ENCODE results near the gene PCED1B. TPM values are rescaled to one million over a fixed set of nuclear protein-coding genes. Genes with fewer than 3 reads are reported as not detected.
"Not testable (repeated sequence)": the region's sequence is repeated elsewhere in the genome, so short reads cannot be mapped to it uniquely, and the experiment has no call there.

PCED1B gene
- total and polyA plus RNA-seq, 2 donors from 2014 or later = 2.8 to 9.2 TPM

DNA sequence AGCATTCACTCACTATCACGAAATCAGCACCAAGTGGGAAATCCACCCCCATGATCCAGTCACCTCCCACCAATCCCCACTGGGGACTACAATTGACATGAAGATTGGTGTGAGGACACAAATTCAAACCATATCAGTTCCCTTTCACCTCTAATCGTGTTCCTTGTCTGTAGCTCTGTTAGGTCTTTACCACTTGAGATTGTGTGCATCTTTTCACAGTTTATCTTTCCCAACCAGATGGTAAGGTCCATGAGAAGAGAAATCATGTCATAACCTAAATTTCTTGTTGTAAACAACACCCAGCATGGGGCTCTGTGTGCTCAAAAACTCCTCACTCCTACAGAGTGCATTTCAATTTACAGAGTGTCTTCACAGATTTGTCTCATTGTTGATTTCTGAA is 27.1 kb upstream of the PCED1B start:
- H3K36me3 ChIP-seq (ENCODE audit: control insufficient read depth in 2 of 3, insufficient read depth in 3 of 3, low read length in 3 of 3) = no peaks in the 10 kb centered on the region
- no peaks in the 10 kb centered on the region for H3K4me1 ChIP-seq (ENCODE audit: control insufficient read depth in 2 of 3, insufficient read depth in 2 of 3, low read depth in 1 of 3, low read length in 3 of 3)
- no peak overlapping the region for H3K9ac ChIP-seq (ENCODE audit: low read length in 3 of 3)
- H3K9me3 ChIP-seq (ENCODE audit: control insufficient read depth in 2 of 3, insufficient read depth in 1 of 3, low read length in 3 of 3) = peaks cover 0 to 5% (median 0%) of the 10 kb centered on the region in 3 donors
- H3K4me3 ChIP-seq (ENCODE audit: low read length in 3 of 3) = no peak overlapping the region
- H3K27me3 ChIP-seq (ENCODE audit: control insufficient read depth, insufficient read depth, low read length) = no peaks in the 10 kb centered on the region
- DNase-seq = no peak
- FAIRE-seq = no peak
- intact Hi-C loops (cut with DNase I) = no loop called here
- no peak overlapping the region for H3K27ac ChIP-seq (ENCODE audit: low read depth in 2 of 2, low read length in 2 of 2)
- TF ChIP-seq, protein P1, sequence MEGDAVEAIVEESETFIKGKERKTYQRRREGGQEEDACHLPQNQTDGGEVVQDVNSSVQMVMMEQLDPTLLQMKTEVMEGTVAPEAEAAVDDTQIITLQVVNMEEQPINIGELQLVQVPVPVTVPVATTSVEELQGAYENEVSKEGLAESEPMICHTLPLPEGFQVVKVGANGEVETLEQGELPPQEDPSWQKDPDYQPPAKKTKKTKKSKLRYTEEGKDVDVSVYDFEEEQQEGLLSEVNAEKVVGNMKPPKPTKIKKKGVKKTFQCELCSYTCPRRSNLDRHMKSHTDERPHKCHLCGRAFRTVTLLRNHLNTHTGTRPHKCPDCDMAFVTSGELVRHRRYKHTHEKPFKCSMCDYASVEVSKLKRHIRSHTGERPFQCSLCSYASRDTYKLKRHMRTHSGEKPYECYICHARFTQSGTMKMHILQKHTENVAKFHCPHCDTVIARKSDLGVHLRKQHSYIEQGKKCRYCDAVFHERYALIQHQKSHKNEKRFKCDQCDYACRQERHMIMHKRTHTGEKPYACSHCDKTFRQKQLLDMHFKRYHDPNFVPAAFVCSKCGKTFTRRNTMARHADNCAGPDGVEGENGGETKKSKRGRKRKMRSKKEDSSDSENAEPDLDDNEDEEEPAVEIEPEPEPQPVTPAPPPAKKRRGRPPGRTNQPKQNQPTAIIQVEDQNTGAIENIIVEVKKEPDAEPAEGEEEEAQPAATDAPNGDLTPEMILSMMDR (IDR thresholded peaks at IDR 0.05; ENCODE audit: borderline replicate concordance, extremely low read depth, insufficient read depth) = no peak

- no peak for DNase-seq
- H3K9ac ChIP-seq (ENCODE audit: low read length in 3 of 3) = no peak overlapping the region
- TF ChIP-seq, protein P1 (IDR thresholded peaks at IDR 0.05; ENCODE audit: borderline replicate concordance, extremely low read depth, insufficient read depth) = no peak
- H3K27ac ChIP-seq (ENCODE audit: low read depth in 2 of 2, low read length in 2 of 2) = no peak overlapping the region
- no peaks in the 10 kb centered on the region for H3K4me1 ChIP-seq (ENCODE audit: control insufficient read depth in 2 of 3, insufficient read depth in 2 of 3, low read depth in 1 of 3, low read length in 3 of 3)
- H3K9me3 ChIP-seq (ENCODE audit: control insufficient read depth in 2 of 3, insufficient read depth in 1 of 3, low read length in 3 of 3) = peaks cover 0 to 5% (median 0%) of the 10 kb centered on the region in 3 donors
- H3K36me3 ChIP-seq (ENCODE audit: control insufficient read depth in 2 of 3, insufficient read depth in 3 of 3, low read length in 3 of 3) = no peaks in the 10 kb centered on the region
- no peak for FAIRE-seq
- intact Hi-C loops (cut with DNase I) = no loop called here
- no peaks in the 10 kb centered on the region for H3K27me3 ChIP-seq (ENCODE audit: control insufficient read depth, insufficient read depth, low read length)
- H3K4me3 ChIP-seq (ENCODE audit: low read length in 3 of 3) = no peak overlapping the region
Observed at GRCh38 chr12:47053961-47054360, 25.5 kb upstream of the PCED1B start.

DNA sequence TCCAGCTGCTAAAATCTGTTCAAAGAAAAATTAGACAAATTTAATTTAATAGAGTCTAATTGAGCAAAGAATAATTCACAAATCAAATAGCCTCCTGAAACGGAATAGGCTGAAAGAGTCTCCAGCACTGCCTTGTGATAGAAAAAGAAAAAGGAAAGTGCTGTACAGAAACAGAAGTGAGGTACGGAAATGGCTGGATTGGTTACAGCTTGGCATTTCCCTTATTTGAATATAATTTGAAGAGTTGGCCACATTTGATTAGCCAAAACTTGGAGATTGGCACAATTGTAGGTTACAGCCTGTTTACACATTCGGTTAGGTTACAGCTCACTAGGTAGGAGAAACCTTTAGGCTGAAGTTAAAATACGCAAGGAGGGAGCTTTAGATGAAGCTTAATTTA is 24.8 kb upstream of the PCED1B start:
- no peak for FAIRE-seq
- H3K9me3 ChIP-seq (ENCODE audit: control insufficient read depth in 2 of 3, insufficient read depth in 1 of 3, low read length in 3 of 3) = peaks cover 0 to 5% (median 0%) of the 10 kb centered on the region in 3 donors
- intact Hi-C loops (cut with DNase I) = no loop called here
- DNase-seq = no peak
- TF ChIP-seq, protein P1 (IDR thresholded peaks at IDR 0.05; ENCODE audit: borderline replicate concordance, extremely low read depth, insufficient read depth) = no peak
- no peak overlapping the region for H3K4me3 ChIP-seq (ENCODE audit: low read length in 3 of 3)
- H3K27ac ChIP-seq (ENCODE audit: low read depth in 2 of 2, low read length in 2 of 2) = no peak overlapping the region
- H3K9ac ChIP-seq (ENCODE audit: low read length in 3 of 3) = no peak overlapping the region
- no peaks in the 10 kb centered on the region for H3K4me1 ChIP-seq (ENCODE audit: control insufficient read depth in 2 of 3, insufficient read depth in 2 of 3, low read depth in 1 of 3, low read length in 3 of 3)
- no peaks in the 10 kb centered on the region for H3K27me3 ChIP-seq (ENCODE audit: control insufficient read depth, insufficient read depth, low read length)
- H3K36me3 ChIP-seq (ENCODE audit: control insufficient read depth in 2 of 3, insufficient read depth in 3 of 3, low read length in 3 of 3) = no peaks in the 10 kb centered on the region

DNA sequence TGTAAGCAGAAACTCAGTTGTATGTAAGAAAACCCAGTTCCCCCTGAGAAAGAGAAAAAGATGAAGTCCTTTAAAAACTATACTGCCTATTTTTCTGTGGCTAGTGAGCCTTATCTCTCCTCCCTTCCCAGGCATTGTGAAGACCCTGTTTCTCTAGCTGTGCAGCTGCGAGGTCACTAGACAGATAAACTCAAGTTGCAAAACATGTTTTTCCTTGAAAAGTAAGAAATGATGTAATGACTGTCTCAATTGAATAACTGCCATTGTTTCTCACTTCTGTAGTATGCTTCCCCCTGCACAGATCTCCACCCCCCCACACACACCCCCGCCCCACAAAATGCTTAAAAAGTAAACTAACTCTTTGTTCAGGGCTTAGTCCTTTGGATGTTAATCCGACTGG is 23.6 kb upstream of the PCED1B start:
- DNase-seq; intact Hi-C loops (cut with DNase I): not testable (repeated sequence)

GRCh38 chr12:47056944-47057343 is 22.5 kb upstream of the PCED1B start:
- FAIRE-seq; H3K36me3 ChIP-seq (ENCODE audit: control insufficient read depth in 2 of 3, insufficient read depth in 3 of 3, low read length in 3 of 3); H3K4me3 ChIP-seq (ENCODE audit: low read length in 3 of 3); H3K27ac ChIP-seq (ENCODE audit: low read depth in 2 of 2, low read length in 2 of 2); DNase-seq; intact Hi-C loops (cut with DNase I); H3K9me3 ChIP-seq (ENCODE audit: control insufficient read depth in 2 of 3, insufficient read depth in 1 of 3, low read length in 3 of 3); H3K27me3 ChIP-seq (ENCODE audit: control insufficient read depth, insufficient read depth, low read length); H3K9ac ChIP-seq (ENCODE audit: low read length in 3 of 3); H3K4me1 ChIP-seq (ENCODE audit: control insufficient read depth in 2 of 3, insufficient read depth in 2 of 3, low read depth in 1 of 3, low read length in 3 of 3): not testable (repeated sequence)

More for the DNA sequence above, 23.6 kb upstream of the PCED1B start:
- H3K36me3 ChIP-seq (ENCODE audit: control insufficient read depth in 2 of 3, insufficient read depth in 3 of 3, low read length in 3 of 3); H3K9ac ChIP-seq (ENCODE audit: low read length in 3 of 3); H3K9me3 ChIP-seq (ENCODE audit: control insufficient read depth in 2 of 3, insufficient read depth in 1 of 3, low read length in 3 of 3); H3K4me3 ChIP-seq (ENCODE audit: low read length in 3 of 3); H3K27ac ChIP-seq (ENCODE audit: low read depth in 2 of 2, low read length in 2 of 2); H3K27me3 ChIP-seq (ENCODE audit: control insufficient read depth, insufficient read depth, low read length); H3K4me1 ChIP-seq (ENCODE audit: control insufficient read depth in 2 of 3, insufficient read depth in 2 of 3, low read depth in 1 of 3, low read length in 3 of 3); FAIRE-seq: not testable (repeated sequence)

DNA sequence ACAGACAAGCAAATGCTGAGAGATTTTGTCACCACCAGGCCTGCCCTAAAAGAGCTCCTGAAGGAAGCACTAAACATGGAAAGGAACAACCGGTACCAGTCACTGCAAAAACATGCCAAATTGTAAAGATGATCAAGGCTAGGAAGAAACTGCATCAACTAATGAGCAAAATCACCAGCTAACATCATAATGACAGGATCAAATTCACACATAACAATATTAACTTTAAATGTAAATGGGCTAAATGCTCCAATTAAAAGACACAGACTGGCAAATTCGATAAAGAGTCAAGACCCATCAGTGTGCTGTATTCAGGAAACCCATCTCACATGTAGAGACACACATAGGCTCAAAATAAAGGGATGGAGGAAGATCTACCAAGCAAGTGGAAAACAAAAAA is 20.8 kb upstream of the PCED1B start:
- H3K4me3 ChIP-seq (ENCODE audit: low read length in 3 of 3); H3K9ac ChIP-seq (ENCODE audit: low read length in 3 of 3); H3K27me3 ChIP-seq (ENCODE audit: control insufficient read depth, insufficient read depth, low read length); H3K36me3 ChIP-seq (ENCODE audit: control insufficient read depth in 2 of 3, insufficient read depth in 3 of 3, low read length in 3 of 3); intact Hi-C loops (cut with DNase I); H3K9me3 ChIP-seq (ENCODE audit: control insufficient read depth in 2 of 3, insufficient read depth in 1 of 3, low read length in 3 of 3); DNase-seq; H3K4me1 ChIP-seq (ENCODE audit: control insufficient read depth in 2 of 3, insufficient read depth in 2 of 3, low read depth in 1 of 3, low read length in 3 of 3); FAIRE-seq; H3K27ac ChIP-seq (ENCODE audit: low read depth in 2 of 2, low read length in 2 of 2): not testable (repeated sequence)
